ENCODE data around the gene KLHL12. TPM values are rescaled to one million over a fixed set of nuclear protein-coding genes. Genes with fewer than 3 reads are reported as not detected.

The KLHL12 gene
- total RNA-seq, 1 experiment from 2014 or later = 29.6 TPM

GRCh38 chr1:202857136-202857610, 69.9 kb downstream of the KLHL12 start:
- peaks cover 16% of the 10 kb centered on the region for H3K4me1 ChIP-seq (replicated peaks; ENCODE audit: insufficient read depth)

GRCh38 chr1:202856014-202856413, 71.0 kb downstream of the KLHL12 start:
- H3F3A ChIP-seq (ENCODE audit: insufficient read depth, low read depth) = peaks cover 9% of the 10 kb centered on the region
- ChIA-PET CTCF (interaction anchor here (0.6 kb wide), 1 partner anchor 457 kb away, joined by 3 read pairs; no protein-coding TSS in a partner anchor), POLR2A (ENCODE audit: unreplicated experiment) (no interaction called here)
- no peaks in the 10 kb centered on the region for H3K9me3 ChIP-seq (ENCODE audit: insufficient read depth, low read depth)
- H3K79me2 ChIP-seq (ENCODE audit: low read depth) = no peaks in the 10 kb centered on the region; the same call in 1 of the 2 replicates
- H3K4me1 ChIP-seq (replicated peaks; ENCODE audit: insufficient read depth) = peaks cover 13% of the 10 kb centered on the region
- no peaks in the 10 kb centered on the region for H3K9me2 ChIP-seq (ENCODE audit: insufficient read depth)
- TF ChIP-seq EZH2 (IDR thresholded peaks at IDR 0.05; ENCODE audit: low read depth) = no peak
- TF ChIP-seq, protein P1, sequence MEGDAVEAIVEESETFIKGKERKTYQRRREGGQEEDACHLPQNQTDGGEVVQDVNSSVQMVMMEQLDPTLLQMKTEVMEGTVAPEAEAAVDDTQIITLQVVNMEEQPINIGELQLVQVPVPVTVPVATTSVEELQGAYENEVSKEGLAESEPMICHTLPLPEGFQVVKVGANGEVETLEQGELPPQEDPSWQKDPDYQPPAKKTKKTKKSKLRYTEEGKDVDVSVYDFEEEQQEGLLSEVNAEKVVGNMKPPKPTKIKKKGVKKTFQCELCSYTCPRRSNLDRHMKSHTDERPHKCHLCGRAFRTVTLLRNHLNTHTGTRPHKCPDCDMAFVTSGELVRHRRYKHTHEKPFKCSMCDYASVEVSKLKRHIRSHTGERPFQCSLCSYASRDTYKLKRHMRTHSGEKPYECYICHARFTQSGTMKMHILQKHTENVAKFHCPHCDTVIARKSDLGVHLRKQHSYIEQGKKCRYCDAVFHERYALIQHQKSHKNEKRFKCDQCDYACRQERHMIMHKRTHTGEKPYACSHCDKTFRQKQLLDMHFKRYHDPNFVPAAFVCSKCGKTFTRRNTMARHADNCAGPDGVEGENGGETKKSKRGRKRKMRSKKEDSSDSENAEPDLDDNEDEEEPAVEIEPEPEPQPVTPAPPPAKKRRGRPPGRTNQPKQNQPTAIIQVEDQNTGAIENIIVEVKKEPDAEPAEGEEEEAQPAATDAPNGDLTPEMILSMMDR (conservative IDR thresholded peaks at IDR 0.05) = no peak
- H2AFZ ChIP-seq = no peak overlapping the region
- no peak overlapping the region for H3K4me3 ChIP-seq
- no peaks in the 10 kb centered on the region for H3K36me3 ChIP-seq (ENCODE audit: low read depth)
- no peak overlapping the region for H3K4me2 ChIP-seq
- H3K27ac ChIP-seq = no peak overlapping the region
- BruUV-seq (replicated peaks) = no TSS peak
- no peaks in the 10 kb centered on the region for H3K27me3 ChIP-seq (ENCODE audit: insufficient read depth, low read depth)
- H4K20me1 ChIP-seq (ENCODE audit: insufficient read depth) = no peaks in the 10 kb centered on the region
- no peak for DNase-seq
- intact Hi-C loops (cut with micrococcal nuclease; ENCODE audit: unreplicated experiment) = no loop called here

More at GRCh38 chr1:202857136-202857610, 69.9 kb downstream of the KLHL12 start:
- no peak for TF ChIP-seq EZH2 (IDR thresholded peaks at IDR 0.05; ENCODE audit: low read depth)
- TF ChIP-seq, protein P1 (conservative IDR thresholded peaks at IDR 0.05) = no peak
- no peaks in the 10 kb centered on the region for H3K9me2 ChIP-seq (ENCODE audit: insufficient read depth)
- intact Hi-C loops (cut with micrococcal nuclease; ENCODE audit: unreplicated experiment) = no loop called here
- peaks cover 14% of the 10 kb centered on the region for H3F3A ChIP-seq (ENCODE audit: insufficient read depth, low read depth)
- POLR2A ChIA-PET (ENCODE audit: unreplicated experiment) = interaction anchor here (0.5 kb wide), 1 partner anchor 36 kb away, joined by 5 read pairs; no protein-coding TSS in a partner anchor
- H3K9me3 ChIP-seq (ENCODE audit: insufficient read depth, low read depth) = no peaks in the 10 kb centered on the region
- H3K27ac ChIP-seq = no peak overlapping the region
- no peaks in the 10 kb centered on the region for H3K36me3 ChIP-seq (ENCODE audit: low read depth)
- no peaks in the 10 kb centered on the region; the same call in 1 of the 2 replicates for H3K79me2 ChIP-seq (ENCODE audit: low read depth)
- H3K4me3 ChIP-seq = no peak overlapping the region
- BruUV-seq (replicated peaks) = no TSS peak
- CTCF ChIA-PET = no interaction called here
- no peak for DNase-seq
- no peaks in the 10 kb centered on the region for H4K20me1 ChIP-seq (ENCODE audit: insufficient read depth)
- H3K27me3 ChIP-seq (ENCODE audit: insufficient read depth, low read depth) = no peaks in the 10 kb centered on the region
- H3K4me2 ChIP-seq = no peak overlapping the region
- no peak overlapping the region for H2AFZ ChIP-seq

DNA sequence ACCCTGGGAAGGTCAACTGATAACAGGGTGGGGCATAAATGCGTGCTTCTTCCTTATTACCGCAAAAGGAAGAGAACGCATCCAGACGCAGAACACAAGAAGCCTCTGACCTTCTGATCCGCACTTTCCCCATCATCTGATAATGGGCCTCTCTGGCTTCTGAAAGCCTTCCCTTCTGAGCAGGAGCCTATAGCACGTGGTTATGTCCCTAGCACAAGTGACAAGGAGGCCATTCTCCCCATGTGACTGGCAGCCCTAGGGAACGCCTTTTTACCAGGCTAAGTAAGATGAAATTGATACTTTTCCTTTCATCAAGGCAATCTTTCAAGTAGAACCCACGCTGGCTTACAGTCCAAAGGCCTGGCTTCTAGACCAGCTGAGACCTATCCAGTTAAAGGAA, 72.2 kb downstream of the KLHL12 start:
- Histone ChIP-seq H3K9me3 (ENCODE audit: insufficient read depth, low read depth) (no peaks in the 10 kb centered on the region), H3K4me2 (no peak overlapping the region), H3K27me3 (ENCODE audit: insufficient read depth, low read depth) (no peaks in the 10 kb centered on the region), H3K9me2 (ENCODE audit: insufficient read depth) (no peaks in the 10 kb centered on the region), H3K27ac (no peak overlapping the region), H3K79me2 (ENCODE audit: low read depth) (no peaks in the 10 kb centered on the region; the same call in 1 of the 2 replicates), H3K4me3 (no peak overlapping the region), H3K4me1 (replicated peaks; ENCODE audit: insufficient read depth) (peaks cover 4% of the 10 kb centered on the region), H2AFZ (no peak overlapping the region), H3K36me3 (ENCODE audit: low read depth) (no peaks in the 10 kb centered on the region), H3F3A (ENCODE audit: insufficient read depth, low read depth) (no peaks in the 10 kb centered on the region), H4K20me1 (ENCODE audit: insufficient read depth) (no peaks in the 10 kb centered on the region)
- TF ChIP-seq, protein P1 (conservative IDR thresholded peaks at IDR 0.05) = no peak
- no peak for TF ChIP-seq EZH2 (IDR thresholded peaks at IDR 0.05; ENCODE audit: low read depth)
- no peak for DNase-seq
- ChIA-PET POLR2A (ENCODE audit: unreplicated experiment) (no interaction called here), CTCF (no interaction called here)
- intact Hi-C loops (cut with micrococcal nuclease; ENCODE audit: unreplicated experiment) = no loop called here
- no TSS peak for BruUV-seq (replicated peaks)

Data from PC-9 (cell line).